Activated CD8-positive, alpha-beta memory T cell treated with anti-CD3 and anti-CD28 coated beads, Interleukin-2, amount 50 U/mL, for 48 hours (primary cell): ENCODE data around the gene DAAM1.

ENCODE experiments used
- DNase-seq: peaks from one replicate; pipeline ENCODE4 v3.0.0-alpha.2; 2020

DAAM1 gene

DNA sequence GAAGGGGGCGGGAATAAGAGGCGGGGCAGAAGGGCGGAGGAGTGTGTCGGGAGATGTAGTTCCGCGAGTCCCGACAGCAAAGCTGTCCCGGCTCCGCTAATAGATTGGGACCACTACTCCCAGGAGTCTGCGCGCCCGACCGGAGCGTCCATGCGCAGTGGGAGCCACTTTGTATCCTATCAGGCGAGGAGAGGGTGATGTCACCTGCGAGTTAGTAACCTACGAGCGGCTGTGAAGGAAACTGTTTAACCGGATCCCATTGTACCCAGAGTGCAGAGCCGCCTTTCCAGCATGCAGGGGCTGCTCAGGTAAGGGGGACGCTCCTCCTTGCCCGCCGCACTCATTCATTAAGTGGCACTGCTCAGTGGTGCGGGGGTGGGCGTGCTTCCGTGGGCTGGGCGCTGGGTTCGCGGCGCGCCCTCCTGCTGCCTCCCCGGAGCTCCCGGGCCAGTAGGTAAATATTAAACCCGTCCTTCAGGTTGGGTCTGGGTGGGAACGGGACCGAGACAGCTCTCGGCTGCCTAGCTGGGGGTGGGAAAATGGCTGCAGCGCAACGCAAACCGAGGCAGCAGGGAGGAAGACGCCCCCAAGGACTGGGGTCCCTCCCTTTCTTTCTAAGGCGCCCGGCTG is at the start of gene DAAM1:
TSS of gene DAAM1 (plus strand) at position 207 of the 630 bp plus-strand sequence. CDS start 74,811 bp downstream, outside the sequence.
- peak; percentile 92 for DNase-seq

DNA sequence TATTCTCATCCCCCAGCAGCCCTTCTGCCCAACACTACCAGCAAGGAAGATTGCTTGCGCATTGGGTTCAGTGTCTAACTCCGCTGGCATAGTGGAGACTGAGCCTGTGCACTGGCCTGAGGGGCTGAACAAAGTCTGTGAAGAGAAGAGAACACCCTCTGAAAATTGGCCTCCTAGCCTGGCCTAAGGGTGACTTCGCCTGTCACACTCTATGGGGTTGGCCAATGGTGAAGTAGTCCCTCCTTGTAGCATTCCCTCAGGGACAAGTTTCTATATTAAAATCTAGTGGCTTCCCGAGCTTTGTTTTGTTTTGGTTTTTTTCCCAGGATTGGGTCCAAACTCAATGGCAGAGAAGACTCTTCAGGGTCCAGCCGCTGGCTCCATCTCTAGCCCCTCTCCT is 49.1 kb upstream of the DAAM1 start:
- no peak for DNase-seq

DNA sequence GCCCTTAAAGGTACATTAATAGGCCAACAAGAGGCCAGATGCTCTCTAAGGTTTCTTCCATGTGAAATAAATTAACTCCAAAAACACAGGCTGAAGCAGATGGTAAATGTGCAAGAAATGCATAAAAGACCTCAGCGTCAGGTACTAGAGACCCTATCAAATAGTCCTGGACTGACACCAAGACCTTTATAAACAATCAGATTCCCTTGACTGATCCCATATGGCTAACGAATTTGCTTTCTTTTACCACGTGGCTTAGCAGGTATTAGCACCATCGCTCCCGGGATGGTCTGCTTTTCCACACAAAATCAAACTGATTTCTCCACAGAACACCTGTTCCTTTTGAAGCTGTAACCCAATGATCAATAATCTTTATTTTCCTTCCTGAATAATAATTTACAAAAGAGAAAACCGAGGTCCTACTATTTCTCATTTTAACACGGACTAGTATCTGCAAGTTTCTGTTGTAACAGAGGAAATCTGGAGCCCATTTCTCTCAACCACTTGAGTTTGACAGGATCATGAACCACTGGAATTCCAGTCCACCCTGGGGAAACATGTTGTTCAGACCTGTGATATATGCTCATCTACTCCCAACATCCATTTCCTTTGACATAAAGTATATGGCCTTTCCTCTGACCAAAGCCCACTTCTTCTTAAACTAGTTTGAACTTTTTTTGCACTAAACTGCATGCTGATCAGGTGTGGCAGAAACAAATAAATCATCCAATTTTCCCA is 48.2 kb upstream of the DAAM1 start:
- no peak for DNase-seq

DNA sequence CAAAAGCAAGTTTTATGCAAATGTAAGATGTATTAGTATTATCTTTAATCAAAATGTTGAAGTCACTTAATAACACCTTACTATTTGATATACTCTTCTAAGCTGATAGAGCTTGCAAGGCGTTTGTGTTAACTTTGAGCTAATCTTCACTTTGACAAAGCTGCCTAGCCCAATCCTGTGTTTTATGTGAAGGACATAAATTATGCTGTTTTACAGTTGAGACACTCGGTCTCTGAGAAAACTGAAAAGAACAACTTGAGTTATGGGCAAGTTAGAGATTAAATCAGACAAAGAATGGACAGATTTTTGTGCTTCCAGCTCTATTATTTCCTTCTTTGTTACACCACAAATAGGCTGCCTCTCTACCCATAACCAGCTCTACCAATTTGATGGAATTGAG is 42.0 kb upstream of the DAAM1 start:
- no peak for DNase-seq

DNA sequence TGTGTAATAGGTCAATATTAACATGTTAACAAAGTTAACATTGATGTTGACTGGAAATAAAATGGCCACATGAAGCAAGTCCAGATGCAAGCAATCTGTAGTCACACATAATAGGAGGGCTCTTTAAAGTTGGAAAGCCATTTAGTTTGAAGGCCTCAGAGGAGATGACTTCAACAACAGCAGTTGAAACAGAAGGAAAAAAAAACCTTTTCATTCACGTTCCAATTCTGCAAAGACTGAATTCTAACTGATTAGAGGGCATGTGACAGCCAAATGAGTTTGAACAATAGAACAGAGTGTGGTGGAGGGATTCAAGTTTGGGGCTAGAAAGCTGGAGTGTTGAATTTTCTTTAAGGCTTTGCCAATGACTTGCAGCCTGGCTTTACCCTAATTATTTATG is 41.5 kb upstream of the DAAM1 start:
- DNase-seq: no peak

DNA sequence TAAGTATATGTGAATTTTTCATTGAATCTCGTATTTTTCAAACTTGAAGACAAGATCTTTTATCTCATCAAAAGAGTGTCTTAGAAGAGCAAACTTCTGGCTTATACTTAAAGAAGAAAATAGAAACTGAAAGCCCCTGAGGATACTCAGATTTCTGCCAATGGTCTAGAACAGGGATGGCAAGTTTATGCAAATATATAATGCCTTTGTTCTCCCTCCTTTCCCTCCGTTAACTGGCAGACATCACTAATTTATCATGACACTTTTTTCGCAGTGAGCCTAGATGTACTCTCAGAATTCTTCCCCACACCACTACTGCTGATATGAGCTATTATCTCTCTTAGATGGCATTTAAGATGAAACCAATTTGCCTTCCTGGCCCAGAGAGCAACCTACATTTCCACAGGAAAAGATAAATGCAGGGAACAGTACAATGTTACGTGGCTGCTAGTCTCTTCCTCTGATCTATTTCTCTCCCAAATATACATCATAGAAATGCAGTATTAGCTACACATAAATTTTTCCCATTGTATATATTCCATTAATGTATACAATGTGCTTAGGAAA is 40.0 kb upstream of the DAAM1 start:
- no peak for DNase-seq

DNA sequence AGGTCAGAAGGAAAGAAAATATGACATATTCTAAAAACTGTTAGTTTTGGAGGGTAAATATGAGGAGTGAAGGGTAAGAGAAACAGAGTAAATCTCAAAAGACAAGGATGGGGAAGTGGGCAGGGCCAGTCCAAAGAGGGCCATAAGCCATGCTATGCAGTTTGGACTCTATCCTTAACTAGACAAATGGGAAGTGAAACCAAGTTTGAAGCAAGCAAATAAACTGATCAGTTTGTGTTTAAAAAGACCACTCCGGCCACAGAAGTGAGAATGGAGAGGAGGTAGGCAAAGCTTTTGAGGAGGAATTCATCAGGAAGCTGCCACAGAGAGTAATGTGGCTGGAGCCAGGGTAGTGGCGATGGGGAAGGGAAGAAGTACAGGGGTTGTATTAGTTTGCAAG is 37.5 kb upstream of the DAAM1 start:
- DNase-seq: no peak

DNA sequence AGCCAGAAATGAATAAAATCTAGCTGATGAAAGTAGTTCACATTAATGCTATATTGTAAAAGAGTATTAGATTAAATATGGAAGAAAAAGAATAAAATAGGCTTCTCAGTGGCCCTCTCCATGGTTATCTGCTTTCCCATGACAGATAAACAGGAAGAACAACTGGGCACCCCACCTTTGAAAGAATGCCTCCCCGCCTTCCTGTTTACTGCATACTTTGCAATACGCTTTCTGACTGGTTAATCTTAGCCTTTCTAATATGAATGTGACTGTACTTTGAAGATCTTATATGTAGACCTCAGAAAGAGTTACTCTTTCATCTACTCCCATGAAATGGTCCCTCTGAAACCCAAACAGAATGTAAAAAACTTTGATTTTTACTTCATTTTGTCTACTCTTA is 34.1 kb upstream of the DAAM1 start:
- no peak for DNase-seq

DNA sequence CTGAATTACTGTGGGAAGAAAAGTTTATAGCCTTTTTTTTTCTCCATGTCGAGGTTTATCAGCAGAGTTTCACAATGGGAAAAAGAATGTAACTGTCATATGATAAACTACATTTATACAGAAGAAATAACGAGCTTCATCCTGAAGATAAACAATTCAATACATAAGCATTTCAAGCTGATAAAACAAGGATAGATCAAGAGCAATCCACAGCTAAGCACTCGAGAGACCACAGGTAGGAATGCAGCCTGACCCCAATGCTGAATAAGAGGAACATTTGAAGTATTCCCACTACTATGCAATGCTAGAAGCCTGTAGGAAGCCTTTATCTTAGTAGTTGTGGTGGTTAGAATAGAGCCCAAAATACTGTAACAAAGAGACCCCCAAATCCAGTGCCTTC is 32.6 kb upstream of the DAAM1 start:
- no peak for DNase-seq

DNA sequence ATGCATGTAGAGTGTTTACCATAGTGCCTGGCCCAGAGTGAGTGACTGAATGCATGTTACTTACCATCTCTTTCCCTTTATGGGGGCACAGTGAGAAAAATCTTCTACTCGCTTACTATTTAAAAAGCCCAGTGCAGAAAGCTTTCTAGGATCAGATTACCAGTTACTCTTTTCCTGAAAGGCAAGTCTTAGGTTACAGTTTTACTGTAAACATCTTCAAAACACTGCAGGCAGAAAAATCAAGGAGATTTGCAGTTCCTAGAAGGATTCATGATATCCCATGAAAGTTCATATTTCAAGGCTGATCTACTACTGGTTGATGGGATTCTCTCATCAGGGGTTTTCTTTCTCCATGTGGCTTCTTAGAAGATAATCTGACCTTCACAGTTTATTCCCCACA is 29.3 kb upstream of the DAAM1 start:
- DNase-seq: no peak

DNA sequence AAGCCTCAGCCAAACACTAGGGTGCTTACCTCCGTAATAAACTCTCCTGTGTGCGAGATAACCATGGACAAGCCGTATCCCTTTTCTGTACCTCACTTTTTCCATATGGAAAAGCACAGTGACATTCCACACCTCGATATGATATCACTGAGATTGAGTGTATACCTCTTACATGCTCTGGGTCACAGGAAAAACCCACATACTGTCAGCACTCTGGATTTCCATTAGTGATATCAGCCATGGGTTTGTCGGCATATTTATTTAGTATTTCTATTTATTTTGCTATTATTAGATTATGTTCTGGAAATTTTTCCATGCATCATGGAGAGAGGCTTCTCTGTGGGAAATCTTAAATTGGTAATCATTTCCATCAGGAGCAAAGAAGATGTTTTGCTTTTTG is 28.0 kb upstream of the DAAM1 start:
- DNase-seq: no peak

DNA sequence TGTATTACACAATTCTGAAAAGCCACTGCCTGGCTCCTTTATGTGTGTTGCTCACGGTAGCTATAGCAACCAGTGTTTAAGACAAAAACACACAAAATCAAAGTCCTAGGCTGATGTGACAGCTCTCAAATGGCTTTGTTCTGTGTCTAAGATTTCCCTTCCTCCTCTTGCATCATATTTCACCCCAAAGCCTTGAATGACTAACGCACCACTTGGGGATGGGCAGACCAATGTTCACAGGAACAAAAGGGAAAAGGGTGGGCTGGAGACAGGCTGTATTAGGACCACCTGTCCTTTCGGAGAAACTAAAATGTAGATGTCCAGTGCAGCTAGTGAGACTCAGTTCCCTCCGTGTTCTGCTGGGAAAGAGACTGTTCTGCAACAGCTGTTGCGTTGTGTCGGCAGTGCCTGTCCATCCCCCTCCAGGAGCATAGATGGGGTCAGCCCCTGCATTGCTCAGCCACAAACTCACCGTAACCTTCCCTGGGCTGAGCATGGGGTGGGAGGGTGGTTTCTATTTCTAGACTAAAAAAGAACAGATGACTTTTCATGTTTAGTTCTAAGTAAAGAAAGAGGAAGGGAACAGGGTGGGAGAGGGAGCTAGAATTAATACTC is 26.8 kb upstream of the DAAM1 start:
- DNase-seq: peak; percentile 50

DNA sequence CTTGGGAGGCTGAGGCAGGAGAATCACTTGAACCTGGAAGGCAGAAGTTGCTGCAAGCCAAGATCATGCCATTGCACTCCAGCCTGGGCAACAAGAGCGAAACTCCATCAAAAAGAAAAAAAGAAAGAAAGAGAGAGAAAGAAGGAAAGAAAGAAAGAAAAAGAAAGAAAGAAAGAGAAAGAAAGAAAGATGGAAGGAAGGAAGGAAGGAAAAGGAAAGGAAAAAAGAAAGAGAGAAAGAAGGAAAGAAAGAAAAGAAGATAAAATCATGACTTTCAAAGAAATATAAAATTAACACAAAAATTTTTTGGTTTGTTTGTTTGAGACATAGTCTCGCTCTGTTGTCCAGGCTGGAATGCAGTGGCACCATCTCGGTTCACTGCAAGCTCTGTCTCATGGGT is 22.2 kb upstream of the DAAM1 start:
- no peak for DNase-seq

DNA sequence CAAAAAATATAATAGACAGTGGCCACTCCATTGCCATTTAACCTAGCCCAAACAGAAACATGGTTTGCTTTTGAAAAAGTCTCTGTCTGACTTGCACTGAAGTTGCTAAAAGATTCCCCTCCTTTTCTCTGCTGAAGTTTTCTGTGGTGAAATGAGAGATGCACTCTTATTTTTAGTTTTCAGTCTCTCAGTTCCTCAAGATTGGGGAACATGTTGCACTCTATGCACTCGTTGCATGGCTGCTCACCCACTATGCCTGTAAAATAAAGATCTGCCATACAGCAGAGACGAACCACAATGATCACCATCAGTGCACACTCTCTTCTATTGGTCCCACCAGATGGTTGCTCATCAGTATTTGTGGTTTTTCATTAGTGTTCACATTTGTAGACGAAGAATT is 13.1 kb upstream of the DAAM1 start:
- no peak for DNase-seq

DNA sequence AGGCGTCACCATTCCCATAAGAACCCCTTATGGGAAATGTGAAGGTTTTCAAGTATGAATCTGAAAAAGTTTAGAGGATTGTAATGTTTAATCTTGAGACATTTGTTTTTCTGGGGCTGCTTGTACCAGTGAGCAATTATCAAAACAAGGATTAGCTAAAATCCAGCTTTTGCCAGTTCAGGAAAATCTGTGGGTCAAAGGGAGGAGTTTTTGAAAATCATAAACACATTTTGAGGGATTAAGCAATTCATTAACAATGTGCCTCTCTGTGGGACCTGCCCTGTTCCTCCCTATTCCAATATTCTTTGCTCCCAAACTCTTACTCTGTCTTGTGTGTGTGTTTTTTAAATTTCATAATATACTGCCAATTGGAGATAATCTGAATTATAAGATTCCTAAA is 11.7 kb upstream of the DAAM1 start:
- DNase-seq: no peak

DNA sequence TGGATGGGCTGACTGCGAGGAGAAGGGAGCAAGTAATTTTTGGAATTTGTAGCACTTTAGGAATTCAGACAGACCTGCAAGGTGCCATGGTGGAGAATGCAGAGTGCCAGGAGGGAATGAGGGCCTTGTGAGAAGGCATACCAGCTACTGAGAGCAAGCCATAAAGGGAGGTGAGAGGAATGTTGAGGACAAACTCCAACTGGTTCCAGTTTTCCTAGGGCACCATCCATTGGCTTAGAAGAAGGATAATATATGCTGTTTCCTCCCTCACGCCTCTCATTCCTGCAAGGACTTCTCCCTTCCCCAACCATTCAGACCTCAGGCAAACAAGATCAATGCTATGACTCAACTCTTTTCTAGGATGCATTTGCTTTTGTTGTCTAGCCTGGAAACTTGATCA is 11.2 kb upstream of the DAAM1 start:
- DNase-seq: no peak

DNA sequence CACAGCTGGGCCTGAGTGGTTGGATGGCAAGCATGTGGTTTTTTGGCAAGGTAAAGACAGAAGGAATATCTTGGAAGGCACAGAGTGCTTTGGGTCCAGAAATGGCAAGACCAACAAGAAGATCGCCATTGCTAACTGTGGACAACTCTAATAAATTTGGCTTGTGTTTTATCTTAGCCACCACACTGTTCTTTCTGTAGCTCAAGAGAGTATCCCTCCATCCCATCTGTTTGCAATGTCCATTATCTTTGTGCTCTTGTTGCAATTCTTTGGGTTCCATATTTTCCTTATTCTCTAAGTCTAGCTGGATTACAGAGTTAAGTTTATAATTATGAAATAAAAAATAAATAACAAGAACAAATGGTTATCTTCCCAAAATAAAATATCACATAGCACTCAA is 6.7 kb upstream of the DAAM1 start:
- no peak for DNase-seq

DNA sequence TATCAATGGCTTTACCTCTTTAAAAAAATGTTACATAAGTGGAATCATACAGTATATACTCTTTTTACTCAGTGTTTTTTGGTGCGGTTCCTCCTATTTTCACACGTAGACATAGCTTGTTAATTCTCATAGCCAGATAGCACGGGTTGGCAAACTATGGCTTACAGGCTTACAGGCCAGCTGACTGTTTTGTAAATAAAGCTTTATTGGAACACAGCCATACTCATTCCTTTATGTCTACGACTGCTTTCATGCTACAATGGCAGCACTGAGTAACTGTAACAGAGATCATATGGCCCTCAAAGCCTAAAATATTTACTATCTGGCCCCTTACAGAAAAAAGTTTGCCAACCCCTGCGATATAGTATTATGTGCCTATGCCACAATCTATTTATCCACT is 5.8 kb upstream of the DAAM1 start:
- DNase-seq: no peak

DNA sequence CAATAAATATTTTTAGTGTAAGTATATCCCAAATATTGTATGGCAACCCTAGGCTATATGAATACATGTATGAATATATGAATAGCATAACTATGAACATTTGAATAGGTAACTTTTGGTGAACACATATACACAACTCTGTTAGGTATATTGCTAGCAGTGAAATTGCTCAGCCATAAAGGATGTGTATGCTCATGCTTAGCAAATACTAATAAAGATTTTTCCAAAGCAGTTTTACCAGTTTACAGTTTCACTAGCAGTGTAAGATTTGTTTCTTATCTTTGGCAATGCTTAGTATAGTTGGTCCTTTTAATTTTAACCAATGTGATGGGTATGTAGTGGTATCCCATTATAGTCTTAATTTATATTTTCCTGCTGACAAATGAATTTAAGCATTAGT is 5.3 kb upstream of the DAAM1 start:
- no peak for DNase-seq

DNA sequence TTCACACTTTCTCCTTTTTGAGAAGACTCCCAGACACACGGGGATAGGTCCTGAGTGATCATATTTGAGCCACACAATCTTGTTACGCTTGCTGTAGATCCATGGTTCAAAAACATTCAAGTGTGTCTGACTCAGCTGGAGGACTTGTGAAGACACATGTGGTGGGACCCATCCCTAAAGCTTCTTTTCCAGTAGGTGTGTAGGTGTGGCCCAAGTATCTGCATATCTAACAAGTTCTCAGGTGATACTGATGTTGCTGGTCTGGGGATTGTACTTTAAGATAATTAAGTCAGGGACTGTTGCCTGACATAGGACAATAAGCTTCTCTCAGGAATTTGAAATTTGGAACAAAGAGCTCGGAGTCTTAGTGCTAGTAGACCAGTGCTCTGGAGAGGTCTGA is 4.1 kb upstream of the DAAM1 start:
- no peak for DNase-seq

DNA sequence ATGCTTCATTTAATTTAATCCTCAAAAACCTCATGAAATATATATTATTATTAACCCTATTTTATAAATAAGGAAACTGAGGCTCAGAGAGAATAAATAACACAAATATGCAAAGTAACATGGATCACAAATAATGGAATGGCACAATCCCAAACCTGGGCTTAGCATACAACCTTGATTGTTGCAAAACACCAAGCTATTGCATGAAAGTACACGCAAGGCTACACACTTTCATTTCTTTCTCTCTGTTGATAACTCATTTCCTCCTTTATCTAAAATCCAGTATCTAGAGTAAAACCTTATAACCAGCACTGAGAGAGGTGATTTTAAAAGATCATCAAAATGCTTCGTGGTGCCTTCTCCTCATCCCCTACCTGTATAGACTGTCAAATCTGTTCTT is 2.8 kb upstream of the DAAM1 start:
- DNase-seq: no peak

DNA sequence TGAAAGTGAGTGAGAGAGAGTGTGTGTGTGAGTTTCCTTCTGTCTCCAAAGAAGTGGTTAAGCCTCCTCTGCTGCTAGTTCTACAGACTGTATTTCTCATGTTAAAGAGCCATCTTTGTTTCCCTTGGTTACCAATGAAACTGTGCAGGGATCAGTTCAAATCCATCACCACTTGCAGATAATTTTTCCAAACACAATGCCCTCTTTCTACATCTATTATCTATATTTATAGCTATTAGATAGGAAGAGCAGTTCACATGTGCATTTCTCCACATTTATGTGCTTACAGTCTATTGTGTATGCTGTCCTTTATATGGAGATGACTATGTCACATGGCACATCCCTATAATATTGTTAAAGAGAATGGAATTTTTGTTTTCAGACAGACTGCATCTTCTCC is 2.2 kb upstream of the DAAM1 start:
- no peak for DNase-seq

DNA sequence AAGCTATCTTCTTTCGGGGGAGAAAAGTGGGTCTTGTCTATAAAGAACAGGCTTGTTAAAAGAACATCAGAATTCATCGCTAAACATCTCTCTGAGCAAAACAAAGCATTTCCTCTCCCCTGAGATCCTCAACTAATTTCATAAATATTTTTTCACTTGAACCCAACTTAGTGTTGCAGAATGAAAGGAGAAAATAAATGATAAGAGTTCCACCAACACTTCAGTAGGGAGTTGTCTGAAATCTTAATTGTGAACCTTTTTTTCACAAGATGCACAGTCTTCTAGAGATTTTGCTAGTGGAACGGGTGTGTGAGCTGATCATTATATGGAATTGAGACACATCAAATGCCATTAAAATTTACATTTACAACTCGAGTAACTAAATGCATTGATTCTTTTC is 1.3 kb upstream of the DAAM1 start:
- no peak for DNase-seq

DNA sequence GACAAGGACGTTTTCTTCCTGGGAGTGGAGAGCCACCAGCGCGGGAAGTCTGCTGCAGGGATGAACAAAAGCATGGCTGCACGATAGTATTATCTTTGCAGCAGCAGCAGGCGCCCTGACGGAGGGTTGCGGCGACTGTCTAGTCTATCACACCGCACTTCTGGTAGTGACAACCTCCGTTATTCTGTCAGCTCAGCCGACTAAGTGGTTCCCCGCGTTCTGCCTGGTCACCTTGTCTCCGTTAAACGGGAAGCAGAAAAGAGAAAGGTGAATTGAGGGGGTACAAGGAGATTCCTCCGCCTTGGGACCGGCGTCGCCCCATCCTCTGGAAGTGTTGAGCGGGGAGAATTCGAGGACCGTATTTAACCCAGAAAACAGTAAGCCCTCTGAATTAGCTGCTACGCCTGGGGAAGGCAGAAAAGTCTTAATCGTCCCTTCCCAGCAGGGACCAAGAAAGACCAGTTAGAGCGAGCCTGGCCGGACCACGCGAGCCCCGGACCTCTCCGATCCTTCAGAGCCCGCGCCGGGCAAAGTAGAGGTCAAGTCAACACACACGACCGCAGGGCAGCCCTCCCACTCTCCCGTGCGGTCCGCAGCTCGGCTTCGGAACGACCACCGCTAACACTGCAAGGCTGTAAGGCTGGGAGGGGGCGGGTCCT is 536 bp upstream of the DAAM1 start:
- DNase-seq: peak; percentile 68
